Measurements from ENCODE around the gene GPR25. TPM values are rescaled to one million over a fixed set of nuclear protein-coding genes. Genes with fewer than 3 reads are reported as not detected.

The GPR25 gene
- total RNA-seq, 1 donor from 2014 or later, result not detected

DNA sequence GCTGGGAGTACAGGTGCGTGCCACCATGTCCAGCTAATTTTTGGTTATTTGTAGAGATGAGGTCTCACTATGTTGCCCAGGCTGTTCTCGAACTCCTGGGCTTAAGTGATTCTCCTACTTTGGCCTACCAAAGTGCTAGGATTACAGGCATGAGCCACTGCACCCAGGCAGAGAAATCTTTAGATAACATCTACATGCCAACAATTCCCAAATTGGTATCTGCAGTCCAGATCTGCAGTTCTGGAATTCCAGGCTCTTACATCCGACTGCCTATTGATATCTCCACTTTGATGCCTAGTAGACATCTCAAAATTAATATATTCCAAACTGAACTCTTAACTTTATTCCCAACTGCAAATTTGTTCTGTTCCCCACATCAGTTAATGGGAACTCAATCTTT is 45.2 kb downstream of the GPR25 start:
- Histone ChIP-seq H4K20me1 (ENCODE audit: insufficient read depth, low read length) (no peaks in the 10 kb centered on the region), H3K9ac (ENCODE audit: low read length) (no peak overlapping the region), H3K79me2 (ENCODE audit: insufficient read depth, low read length) (no peaks in the 10 kb centered on the region), H2AFZ (ENCODE audit: low read depth, low read length) (no peak overlapping the region), H3K27me3 (ENCODE audit: insufficient read depth, low read length) (no peaks in the 10 kb centered on the region), H3K36me3 (ENCODE audit: insufficient read depth, low read length) (no peaks in the 10 kb centered on the region), H3K27ac (ENCODE audit: low read depth, low read length) (no peak overlapping the region), H3K4me3 (ENCODE audit: insufficient read depth, low read depth, low read length) (no peak overlapping the region), H3K4me2 (ENCODE audit: low read length) (no peak overlapping the region), H3K4me1 (ENCODE audit: insufficient read depth, low read length) (no peaks in the 10 kb centered on the region), H3K9me3 (ENCODE audit: insufficient read depth, low read depth, low read length) (no peaks in the 10 kb centered on the region)
- H3K4me1 Mint-ChIP-seq (ENCODE audit: low read depth, unreplicated experiment), result peaks cover 5% of the 10 kb centered on the region
- H3K36me3 Mint-ChIP-seq (ENCODE audit: low read depth, unreplicated experiment), result no peaks in the 10 kb centered on the region
- H3K27me3 Mint-ChIP-seq (ENCODE audit: low read depth, unreplicated experiment), result peaks cover 5% of the 10 kb centered on the region
- no peaks in the 10 kb centered on the region for H3K9me3 Mint-ChIP-seq (ENCODE audit: unreplicated experiment)
- no peak for TF ChIP-seq EZH2 (IDR thresholded peaks at IDR 0.05; ENCODE audit: insufficient read depth, low read length)
- TF ChIP-seq, protein P1, sequence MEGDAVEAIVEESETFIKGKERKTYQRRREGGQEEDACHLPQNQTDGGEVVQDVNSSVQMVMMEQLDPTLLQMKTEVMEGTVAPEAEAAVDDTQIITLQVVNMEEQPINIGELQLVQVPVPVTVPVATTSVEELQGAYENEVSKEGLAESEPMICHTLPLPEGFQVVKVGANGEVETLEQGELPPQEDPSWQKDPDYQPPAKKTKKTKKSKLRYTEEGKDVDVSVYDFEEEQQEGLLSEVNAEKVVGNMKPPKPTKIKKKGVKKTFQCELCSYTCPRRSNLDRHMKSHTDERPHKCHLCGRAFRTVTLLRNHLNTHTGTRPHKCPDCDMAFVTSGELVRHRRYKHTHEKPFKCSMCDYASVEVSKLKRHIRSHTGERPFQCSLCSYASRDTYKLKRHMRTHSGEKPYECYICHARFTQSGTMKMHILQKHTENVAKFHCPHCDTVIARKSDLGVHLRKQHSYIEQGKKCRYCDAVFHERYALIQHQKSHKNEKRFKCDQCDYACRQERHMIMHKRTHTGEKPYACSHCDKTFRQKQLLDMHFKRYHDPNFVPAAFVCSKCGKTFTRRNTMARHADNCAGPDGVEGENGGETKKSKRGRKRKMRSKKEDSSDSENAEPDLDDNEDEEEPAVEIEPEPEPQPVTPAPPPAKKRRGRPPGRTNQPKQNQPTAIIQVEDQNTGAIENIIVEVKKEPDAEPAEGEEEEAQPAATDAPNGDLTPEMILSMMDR (IDR thresholded peaks at IDR 0.05; ENCODE audit: insufficient read depth, low read depth, low read length), result no peak
- no peak overlapping the region for H3K4me3 Mint-ChIP-seq (ENCODE audit: unreplicated experiment)
- H3K27ac Mint-ChIP-seq (ENCODE audit: unreplicated experiment), result no peak overlapping the region
- FAIRE-seq (no peak), DNase-seq (ENCODE audit: low read depth) (no peak)

DNA sequence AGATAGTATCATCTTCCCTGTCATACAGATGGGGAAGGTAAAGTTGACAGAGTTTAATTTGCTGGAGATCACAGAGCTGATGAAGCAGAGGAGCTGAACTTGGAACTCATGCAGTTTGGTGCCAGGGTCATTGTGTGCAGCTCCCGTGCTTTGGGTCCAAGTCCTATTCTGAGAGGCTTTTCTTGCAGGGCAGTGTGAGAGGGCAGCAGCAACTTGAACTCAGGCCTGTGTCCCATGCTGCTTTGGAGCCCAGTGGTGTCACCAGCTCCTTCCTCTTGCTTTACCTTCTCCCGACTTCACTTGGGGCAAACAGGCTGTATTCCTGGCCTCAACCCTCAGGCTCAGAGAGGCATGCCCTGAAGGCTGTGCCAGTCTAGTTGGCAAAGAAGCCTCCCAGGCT is 46.6 kb downstream of the GPR25 start:
- H3K9me3 ChIP-seq (ENCODE audit: insufficient read depth, low read depth, low read length), result no peaks in the 10 kb centered on the region
- Mint-ChIP-seq H3K36me3 (ENCODE audit: low read depth, unreplicated experiment) (no peaks in the 10 kb centered on the region), H3K27me3 (ENCODE audit: low read depth, unreplicated experiment) (peaks cover 5% of the 10 kb centered on the region), H3K27ac (ENCODE audit: unreplicated experiment) (no peak overlapping the region), H3K9me3 (ENCODE audit: unreplicated experiment) (no peaks in the 10 kb centered on the region), H3K4me3 (ENCODE audit: unreplicated experiment) (no peak overlapping the region), H3K4me1 (ENCODE audit: low read depth, unreplicated experiment) (peaks cover 8% of the 10 kb centered on the region)
- no peak overlapping the region for H3K27ac ChIP-seq (ENCODE audit: low read depth, low read length)
- H3K9ac ChIP-seq (ENCODE audit: low read length), result no peak overlapping the region
- H3K79me2 ChIP-seq (ENCODE audit: insufficient read depth, low read length), result no peaks in the 10 kb centered on the region
- H3K27me3 ChIP-seq (ENCODE audit: insufficient read depth, low read length), result no peaks in the 10 kb centered on the region
- H3K36me3 ChIP-seq (ENCODE audit: insufficient read depth, low read length), result no peaks in the 10 kb centered on the region
- no peak overlapping the region for H3K4me3 ChIP-seq (ENCODE audit: insufficient read depth, low read depth, low read length)
- no peaks in the 10 kb centered on the region for H4K20me1 ChIP-seq (ENCODE audit: insufficient read depth, low read length)
- DNase-seq (ENCODE audit: low read depth), result no peak
- H3K4me2 ChIP-seq (ENCODE audit: low read length), result no peak overlapping the region
- H3K4me1 ChIP-seq (ENCODE audit: insufficient read depth, low read length), result no peaks in the 10 kb centered on the region
- no peak overlapping the region for H2AFZ ChIP-seq (ENCODE audit: low read depth, low read length)
- no peak for FAIRE-seq
- TF ChIP-seq EZH2 (IDR thresholded peaks at IDR 0.05; ENCODE audit: insufficient read depth, low read length), result no peak
- TF ChIP-seq, protein P1 (IDR thresholded peaks at IDR 0.05; ENCODE audit: insufficient read depth, low read depth, low read length), result no peak

DNA sequence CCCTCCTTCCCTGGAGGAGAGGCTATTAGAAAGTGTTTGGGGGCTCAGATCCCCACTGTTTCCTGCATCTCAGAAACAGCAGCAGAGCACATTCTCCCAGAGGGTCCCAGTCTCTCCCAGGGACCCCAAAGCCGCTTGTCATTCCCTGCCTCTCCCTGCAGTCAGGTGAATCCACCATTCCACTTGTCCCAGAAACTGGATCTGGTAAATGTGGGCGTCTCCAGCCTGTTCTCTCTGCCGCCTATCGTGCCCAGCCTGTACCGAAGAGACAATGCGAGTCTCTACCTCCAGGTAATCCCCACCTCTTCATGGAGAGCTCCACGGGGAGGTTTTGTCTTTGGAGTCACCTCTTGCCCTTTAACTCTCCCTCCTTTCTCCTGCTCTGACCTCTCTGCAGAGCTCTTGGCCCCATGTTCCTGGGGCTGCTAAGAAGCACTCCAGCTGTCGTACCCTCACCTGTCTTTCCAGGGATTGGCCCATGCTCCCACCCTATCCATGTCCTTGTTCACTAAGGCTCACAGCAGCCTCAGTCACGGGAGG is 48.9 kb downstream of the GPR25 start:
- no peak overlapping the region for H2AFZ ChIP-seq (ENCODE audit: low read depth, low read length)
- H3K27ac Mint-ChIP-seq (ENCODE audit: unreplicated experiment), result no peak overlapping the region
- FAIRE-seq (no peak), DNase-seq (ENCODE audit: low read depth) (no peak)
- H3K9ac ChIP-seq (ENCODE audit: low read length), result no peak overlapping the region
- no peaks in the 10 kb centered on the region for H3K36me3 ChIP-seq (ENCODE audit: insufficient read depth, low read length)
- no peaks in the 10 kb centered on the region for H4K20me1 ChIP-seq (ENCODE audit: insufficient read depth, low read length)
- H3K36me3 Mint-ChIP-seq (ENCODE audit: low read depth, unreplicated experiment), result no peaks in the 10 kb centered on the region
- no peaks in the 10 kb centered on the region for H3K79me2 ChIP-seq (ENCODE audit: insufficient read depth, low read length)
- H3K4me1 ChIP-seq (ENCODE audit: insufficient read depth, low read length), result no peaks in the 10 kb centered on the region
- no peaks in the 10 kb centered on the region for H3K9me3 ChIP-seq (ENCODE audit: insufficient read depth, low read depth, low read length)
- peaks cover 5% of the 10 kb centered on the region for H3K27me3 Mint-ChIP-seq (ENCODE audit: low read depth, unreplicated experiment)
- H3K4me3 Mint-ChIP-seq (ENCODE audit: unreplicated experiment), result no peak overlapping the region
- H3K9me3 Mint-ChIP-seq (ENCODE audit: unreplicated experiment), result no peaks in the 10 kb centered on the region
- TF ChIP-seq, protein P1 (IDR thresholded peaks at IDR 0.05; ENCODE audit: insufficient read depth, low read depth, low read length), result no peak
- no peak for TF ChIP-seq EZH2 (IDR thresholded peaks at IDR 0.05; ENCODE audit: insufficient read depth, low read length)
- no peak overlapping the region for H3K4me2 ChIP-seq (ENCODE audit: low read length)
- no peak overlapping the region for H3K4me3 ChIP-seq (ENCODE audit: insufficient read depth, low read depth, low read length)
- no peak overlapping the region for H3K27ac ChIP-seq (ENCODE audit: low read depth, low read length)
- no peaks in the 10 kb centered on the region for H3K27me3 ChIP-seq (ENCODE audit: insufficient read depth, low read length)
- peaks cover 10% of the 10 kb centered on the region for H3K4me1 Mint-ChIP-seq (ENCODE audit: low read depth, unreplicated experiment)

Data from astrocyte (in vitro differentiated cells and primary cell).